Endothelial cell of umbilical vein (primary cell): Measurements from ENCODE around the gene PRKAR1B. TPM values are rescaled to one million over a fixed set of nuclear protein-coding genes. Genes with fewer than 3 reads are reported as not detected.

Experiments used
- BruUV-seq: library from RNA; stranded (reverse); fragments of 400-500 nt; replicated peaks from 2 replicates; lab custom pipeline; 2021; lab: Mats Ljungman, UMichigan
- CTCF ChIA-PET: fragments of 300-600, 350-600 bp; sonication (Branson Sonifier 250); formaldehyde crosslinking; loops from one replicate; lab custom pipeline; 2021; ENCODE audit warnings: antibody characterized with exemption, inconsistent platforms; lab: Charles Lee
- POLR2A ChIA-PET: fragments of 300-600, 350-600 bp; sonication (Branson Sonifier 250); formaldehyde crosslinking; loops from one replicate; lab custom pipeline; 2021; ENCODE audit warnings: antibody characterized with exemption, inconsistent platforms; lab: Charles Lee
- DNase-seq: peaks from one replicate; pipeline ENCODE4 v3.0.0-alpha.2; 2011; ENCODE audit warnings: low read depth, low spot score
- FAIRE-seq: peaks from 2 replicates; lab custom pipeline; 2011; peaks lifted over from hg19 to GRCh38; lab: Jason Lieb, UNC
- H2AFZ ChIP-seq: 2 replicates; pipeline ENCODE4 v1.6.0; 2012; ENCODE audit warnings: low read depth, low read length, control low read depth, inconsistent platforms
- H3K27ac ChIP-seq: 2 replicates; pipeline ENCODE4 v1.5.1; 2011; ENCODE audit warnings: low read depth, mild to moderate bottlenecking, control low read depth, low read length, moderate library complexity; ENCODE audit not compliant: insufficient read depth
- H3K27me3 ChIP-seq, 2 experiments: 2 replicates each; pipeline versions ENCODE4 v1.6.0 to v1.6.1; 2011; ENCODE audit warnings: low read length in 2 of 2, mixed read lengths in 1 of 2; ENCODE audit not compliant: control insufficient read depth in 2 of 2, insufficient read depth in 2 of 2
- H3K36me3 ChIP-seq, 2 experiments: 2 replicates in 1 of 2; 3 replicates in 1 of 2; pipeline ENCODE4 v1.5.1; 2011; ENCODE audit warnings: low read length in 2 of 2, mild to moderate bottlenecking in 1 of 2, moderate library complexity in 1 of 2; ENCODE audit not compliant: control insufficient read depth in 2 of 2, insufficient read depth in 2 of 2; ENCODE audit errors: extremely low read depth in 1 of 2
- H3K4me1 ChIP-seq: 3 replicates; pipeline ENCODE4 v1.5.1; 2011; ENCODE audit warnings: mild to moderate bottlenecking, low read length; ENCODE audit not compliant: control insufficient read depth, insufficient read depth; ENCODE audit errors: extremely low read depth
- H3K4me2 ChIP-seq: 2 replicates; pipeline ENCODE4 v1.6.1; 2011; ENCODE audit warnings: low read length, control low read depth, mixed read lengths; ENCODE audit not compliant: insufficient read depth
- H3K4me3 ChIP-seq, 3 experiments: fragments of 200-600 bp in 1 of 3; sonication (generic), shearing (Covaris generic) in 1 of 3; replicated peaks in 1 of 3; 2 replicates each; pipeline ENCODE4 v1.5.1; 2011 to 2016; ENCODE audit warnings: control low read depth in 3 of 3, low read length in 3 of 3, mild to moderate bottlenecking in 2 of 3, inconsistent platforms in 1 of 3, low read depth in 1 of 3, moderate library complexity in 1 of 3; ENCODE audit not compliant: insufficient read depth in 1 of 3
- H3K79me2 ChIP-seq: 2 replicates; pipeline ENCODE4 v1.6.0; 2012; ENCODE audit warnings: low read length, inconsistent platforms; ENCODE audit not compliant: control insufficient read depth, insufficient read depth
- H3K9ac ChIP-seq: replicated peaks from 2 replicates; pipeline ENCODE3; 2011; ENCODE audit warnings: low read length, control low read depth; ENCODE audit not compliant: insufficient read depth; ENCODE audit errors: extremely low read depth
- H3K9me1 ChIP-seq: replicated peaks from 3 replicates; pipeline ENCODE4 v1.6.0; 2011; ENCODE audit warnings: mild to moderate bottlenecking, low read length; ENCODE audit not compliant: control insufficient read depth, insufficient read depth; ENCODE audit errors: extremely low read depth
- H3K9me3 ChIP-seq: replicated peaks from 2 replicates; pipeline ENCODE4 v1.5.1; 2012; ENCODE audit warnings: low read length, inconsistent platforms; ENCODE audit not compliant: control insufficient read depth, insufficient read depth
- H4K20me1 ChIP-seq: replicated peaks from 2 replicates; pipeline ENCODE3; 2011; ENCODE audit warnings: mild to moderate bottlenecking, low read length; ENCODE audit not compliant: control insufficient read depth, insufficient read depth; ENCODE audit errors: extremely low read depth
- EZH2 ChIP-seq: IDR thresholded peaks from 2 replicates; pipeline ENCODE4 v1.6.1; 2012; ENCODE audit warnings: borderline replicate concordance, low read depth, mild to moderate bottlenecking, moderate library complexity, low read length, inconsistent platforms; ENCODE audit not compliant: severe bottlenecking
- FOS ChIP-seq: IDR thresholded peaks from 2 replicates; pipeline ENCODE4 v1.6.1; 2011; ENCODE audit warnings: mild to moderate bottlenecking, low read length, moderate library complexity, borderline replicate concordance; ENCODE audit not compliant: insufficient read depth
- GATA2 ChIP-seq: IDR thresholded peaks from 2 replicates; pipeline ENCODE4 v1.7.0; 2011; ENCODE audit warnings: low read depth, mild to moderate bottlenecking, moderate library complexity, mixed read lengths, low read length; ENCODE audit not compliant: insufficient read length, insufficient read depth
- JUN ChIP-seq: IDR thresholded peaks from 2 replicates; pipeline ENCODE4 v1.6.1; 2011; ENCODE audit warnings: borderline replicate concordance, low read depth; ENCODE audit not compliant: insufficient read length, insufficient read depth
- MYC ChIP-seq: IDR thresholded peaks from one replicate; pipeline ENCODE4 v1.6.1; 2011; ENCODE audit warnings: mild to moderate bottlenecking, low read depth, low read length
- POLR2A ChIP-seq: IDR thresholded peaks from 2 replicates; pipeline ENCODE4 v1.6.1; 2012; ENCODE audit warnings: low read depth, mild to moderate bottlenecking, control low read depth, low read length
- POLR2AphosphoS5 ChIP-seq: IDR thresholded peaks from 2 replicates; pipeline ENCODE4 v1.6.1; 2012; ENCODE audit warnings: low read depth, mild to moderate bottlenecking, control low read depth, low read length, moderate library complexity; ENCODE audit not compliant: insufficient read depth
- dilution Hi-C: fragments of 300-500 bp; cut with MboI; formaldehyde crosslinking; loops from one replicate; pipeline ENCODE4 v1.15.0; 2019; ENCODE audit warnings: low sequenced_read_pairs; ENCODE audit not compliant: extremely low pct_ligation_motif_present
- intact Hi-C: fragments of 100-400 bp; cut with micrococcal nuclease; formaldehyde crosslinking; loops from one replicate; pipeline ENCODE4 v1.10.0; 2022
- polyA plus RNA-seq, 4 experiments: library from polyadenylated mRNA; depleted of rRNA in 3 of 4; stranded (reverse) in 3 of 4; unstranded in 1 of 4; fragments of >200 nt; gene quantifications; 2 replicates each; pipeline versions ENCODE4 v1.2.1 to v1.2.3, GENCODE V29; 2011 to 2012; ENCODE audit warnings: missing spikeins in 1 of 4
- total RNA-seq: library from RNA; stranded (reverse); gene quantifications from 2 replicates; pipeline ENCODE4 v1.2.3, GENCODE V29; 2021
- TF ChIP-seq, protein P1 (sequence below), 2 donors: IDR thresholded peaks; 1 replicate in 1 of 2; 2 replicates in 1 of 2; pipeline ENCODE4 v1.5.1; 2011; ENCODE audit warnings: low read length in 2 of 2, mild to moderate bottlenecking in 2 of 2, moderate library complexity in 2 of 2, control low read depth in 1 of 2, inconsistent platforms in 1 of 2, low read depth in 1 of 2; ENCODE audit not compliant: insufficient read depth in 1 of 2; ENCODE audit errors: extremely low read depth in 1 of 2
- TF ChIP-seq, protein P2 (sequence below): IDR thresholded peaks from 2 replicates; pipeline ENCODE4 v1.6.1; 2011; ENCODE audit not compliant: insufficient read depth, insufficient read length

Gene PRKAR1B
- total and polyA plus RNA-seq, 2 donors (not counting 3 experiments of a cell fraction or from before 2014, with no cell fraction given) = 15.4 to 29.2 TPM

DNA sequence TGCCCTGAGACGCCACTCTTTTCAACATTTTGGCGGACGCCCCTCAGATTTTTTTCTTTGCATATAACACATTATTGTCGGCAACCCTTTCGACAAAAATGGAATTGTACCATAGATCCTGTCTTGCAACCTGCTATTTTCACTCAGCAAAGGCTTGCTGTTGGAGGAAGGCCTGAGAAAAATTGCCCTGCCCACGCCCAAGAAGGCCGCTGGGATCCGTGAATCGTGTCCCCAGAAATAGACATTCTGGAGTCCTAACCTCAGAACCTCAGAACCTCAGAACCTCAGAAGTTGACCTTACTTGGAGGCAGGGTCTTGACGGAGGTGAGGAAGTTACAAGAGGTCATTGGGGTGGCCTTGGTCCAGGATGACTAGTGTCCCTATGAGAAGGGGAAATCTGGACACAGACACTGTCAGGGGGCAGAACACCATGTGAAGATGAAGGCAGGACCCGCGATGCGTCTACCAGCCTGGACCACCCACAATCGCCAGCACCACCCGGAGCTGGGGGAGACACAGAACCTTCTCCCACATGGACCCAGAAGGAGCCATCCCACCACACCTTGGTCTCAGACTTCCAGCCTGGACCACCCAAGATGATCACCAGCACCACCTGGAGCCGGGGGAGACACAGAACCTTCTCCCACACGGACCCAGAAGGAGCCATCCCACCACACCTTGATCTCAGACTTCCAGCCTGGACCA, 19.6 kb downstream of the PRKAR1B start:
- CTCF ChIA-PET = no interaction called here
- no peaks in the 10 kb centered on the region for H3K79me2 ChIP-seq
- H2AFZ ChIP-seq = no peak overlapping the region
- H3K9me1 ChIP-seq = no peaks in the 10 kb centered on the region
- no peak for FAIRE-seq
- POLR2A ChIA-PET = no interaction called here
- H3K9me3 ChIP-seq = no peaks in the 10 kb centered on the region
- H3K36me3 ChIP-seq = no peaks in the 10 kb centered on the region
- intact Hi-C loops = no loop called here
- no peaks in the 10 kb centered on the region for H3K27me3 ChIP-seq
- TF ChIP-seq POLR2AphosphoS5 = no peak
- no peak for TF ChIP-seq FOS
- no peak for TF ChIP-seq JUN
- no peak for TF ChIP-seq MYC
- TF ChIP-seq, protein P1, sequence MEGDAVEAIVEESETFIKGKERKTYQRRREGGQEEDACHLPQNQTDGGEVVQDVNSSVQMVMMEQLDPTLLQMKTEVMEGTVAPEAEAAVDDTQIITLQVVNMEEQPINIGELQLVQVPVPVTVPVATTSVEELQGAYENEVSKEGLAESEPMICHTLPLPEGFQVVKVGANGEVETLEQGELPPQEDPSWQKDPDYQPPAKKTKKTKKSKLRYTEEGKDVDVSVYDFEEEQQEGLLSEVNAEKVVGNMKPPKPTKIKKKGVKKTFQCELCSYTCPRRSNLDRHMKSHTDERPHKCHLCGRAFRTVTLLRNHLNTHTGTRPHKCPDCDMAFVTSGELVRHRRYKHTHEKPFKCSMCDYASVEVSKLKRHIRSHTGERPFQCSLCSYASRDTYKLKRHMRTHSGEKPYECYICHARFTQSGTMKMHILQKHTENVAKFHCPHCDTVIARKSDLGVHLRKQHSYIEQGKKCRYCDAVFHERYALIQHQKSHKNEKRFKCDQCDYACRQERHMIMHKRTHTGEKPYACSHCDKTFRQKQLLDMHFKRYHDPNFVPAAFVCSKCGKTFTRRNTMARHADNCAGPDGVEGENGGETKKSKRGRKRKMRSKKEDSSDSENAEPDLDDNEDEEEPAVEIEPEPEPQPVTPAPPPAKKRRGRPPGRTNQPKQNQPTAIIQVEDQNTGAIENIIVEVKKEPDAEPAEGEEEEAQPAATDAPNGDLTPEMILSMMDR (IDR thresholded peaks at IDR 0.05; ENCODE audit: extremely low read depth in 1 of 2, insufficient read depth in 1 of 2, low read depth in 1 of 2, low read length in 2 of 2) = no peak
- no peak for TF ChIP-seq EZH2
- no peak for TF ChIP-seq GATA2
- TF ChIP-seq POLR2A = no peak
- TF ChIP-seq, protein P2, sequence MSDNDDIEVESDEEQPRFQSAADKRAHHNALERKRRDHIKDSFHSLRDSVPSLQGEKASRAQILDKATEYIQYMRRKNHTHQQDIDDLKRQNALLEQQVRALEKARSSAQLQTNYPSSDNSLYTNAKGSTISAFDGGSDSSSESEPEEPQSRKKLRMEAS = no peak
- H3K4me1 ChIP-seq = peaks cover 6% of the 10 kb centered on the region
- DNase-seq = no peak
- no peak overlapping the region for H3K9ac ChIP-seq
- no TSS peak for BruUV-seq
- no peaks in the 10 kb centered on the region for H4K20me1 ChIP-seq
- H3K4me3 ChIP-seq = no peak overlapping the region
- no peak overlapping the region for H3K27ac ChIP-seq
- dilution Hi-C loops = no loop called here
- no peak overlapping the region for H3K4me2 ChIP-seq
